IMR-90 (cell line): Measurements from ENCODE around the gene TGM2.

ENCODE experiments used
- CTCF ChIP-seq: conservative IDR thresholded peaks from 2 replicates; pipeline ENCODE4 v1.5.1; 2012; ENCODE audit warnings: mild to moderate bottlenecking, low read depth, low read length, improper control_type of control experiment
- MXI1 ChIP-seq: IDR thresholded peaks from 2 replicates; pipeline ENCODE4 v1.6.1; 2012; ENCODE audit warnings: low read depth, mild to moderate bottlenecking, low read length, moderate library complexity, borderline replicate concordance
- POLR2A ChIP-seq: IDR thresholded peaks from 2 replicates; pipeline ENCODE4 v1.6.1; 2012; ENCODE audit warnings: mild to moderate bottlenecking, low read depth, low read length
- USF2 ChIP-seq: fragments of 150-350 bp; IDR thresholded peaks from 2 replicates; pipeline ENCODE4 v1.6.1; 2017; ENCODE audit warnings: mild to moderate bottlenecking, antibody characterized with exemption, low read length, low read depth

DNA sequence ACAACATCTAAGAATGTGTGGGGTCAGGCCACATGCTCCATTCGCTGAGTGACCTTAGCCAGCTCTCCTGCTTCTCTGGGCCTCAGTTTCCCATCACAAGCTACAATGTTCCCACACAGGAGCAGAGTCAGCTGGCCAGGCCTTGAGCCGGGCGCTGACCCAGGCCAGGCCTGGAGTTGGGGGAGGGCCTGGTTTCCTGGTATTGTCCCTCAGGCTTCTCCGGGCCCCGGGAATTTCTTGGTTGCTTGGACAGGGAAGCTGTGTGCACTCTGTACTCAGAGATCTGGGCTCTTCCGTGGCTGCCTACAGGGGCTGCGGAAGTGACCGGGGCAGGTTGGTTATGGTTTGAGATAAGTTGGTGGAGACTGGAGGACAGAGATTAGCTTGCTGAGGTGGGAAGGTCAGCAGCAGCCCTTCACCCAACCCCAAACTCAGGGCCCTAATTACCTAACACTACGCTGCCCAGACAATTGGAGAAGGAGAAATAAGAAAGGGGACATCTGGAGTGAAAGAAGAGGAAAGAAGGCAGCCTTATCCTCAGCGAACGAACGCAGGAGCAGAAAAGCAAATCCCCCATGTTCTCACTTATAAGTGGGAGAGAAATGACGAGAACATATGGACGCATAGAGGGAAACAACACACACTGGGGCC, 6.2 kb downstream of the TGM2 start:
- TF ChIP-seq CTCF (no peak), MXI1 (no peak), POLR2A (no peak), USF2 (no peak)
